HG03103 (cell line): ENCODE measurements around the gene SRSF2.
"Not testable (repeated sequence)": the region's sequence is repeated elsewhere in the genome, so short reads cannot be mapped to it uniquely, and the experiment has no call there.

Experiments used
- ATAC-seq: cut with Tn5 transposase; IDR thresholded peaks from one replicate; pipeline ENCODE4 v1.9.1; 2021; ENCODE audit warnings: low read depth; ENCODE audit not compliant: unreplicated experiment

SRSF2 gene

GRCh38 chr17:76722977-76723376 is 14.2 kb downstream of the SRSF2 start:
- ATAC-seq = not testable (repeated sequence)

GRCh38 chr17:76722279-76722678 is 14.9 kb downstream of the SRSF2 start:
- no peak for ATAC-seq

- no peak for ATAC-seq
Measured at GRCh38 chr17:76721463-76721862, 15.7 kb downstream of the SRSF2 start.

- ATAC-seq = no peak
Measured at GRCh38 chr17:76720941-76721340, 16.2 kb downstream of the SRSF2 start.

GRCh38 chr17:76720211-76720610 is 16.9 kb downstream of the SRSF2 start:
- no peak for ATAC-seq

GRCh38 chr17:76718516-76718915 is 18.6 kb downstream of the SRSF2 start:
- no peak for ATAC-seq

GRCh38 chr17:76716839-76717215 is 20.3 kb downstream of the SRSF2 start:
- no peak for ATAC-seq

- no peak for ATAC-seq
Measured at GRCh38 chr17:76716146-76716838, 20.8 kb downstream of the SRSF2 start.

GRCh38 chr17:76715496-76715830 is 21.7 kb downstream of the SRSF2 start:
- ATAC-seq = no peak

GRCh38 chr17:76714822-76715495 is 22.2 kb downstream of the SRSF2 start:
- no peak for ATAC-seq

- ATAC-seq = no peak
Measured at GRCh38 chr17:76714336-76714735, 22.8 kb downstream of the SRSF2 start.

GRCh38 chr17:76713765-76714164 is 23.4 kb downstream of the SRSF2 start:
- no peak for ATAC-seq

GRCh38 chr17:76712321-76712720 is 24.8 kb downstream of the SRSF2 start:
- not testable (repeated sequence) for ATAC-seq

GRCh38 chr17:76710863-76711611 is 26.1 kb downstream of the SRSF2 start, which contains the start of gene MXRA7:
TSS of gene MXRA7 (minus strand) at chr17:76710965. CDS start at chr17:76710946, 19 bp downstream.
- no peak for ATAC-seq

- not testable (repeated sequence) for ATAC-seq
Measured at GRCh38 chr17:76709951-76710862, 26.9 kb downstream of the SRSF2 start.

- no peak for ATAC-seq
Measured at GRCh38 chr17:76709077-76709950, 27.8 kb downstream of the SRSF2 start.

- ATAC-seq = no peak
Measured at GRCh38 chr17:76707985-76708807, 28.9 kb downstream of the SRSF2 start.

- no peak for ATAC-seq
Measured at GRCh38 chr17:76706817-76707216, 30.3 kb downstream of the SRSF2 start.

GRCh38 chr17:76704805-76705204 is 32.3 kb downstream of the SRSF2 start:
- ATAC-seq = no peak
